ENCODE data around the gene C10orf95. TPM values are rescaled to one million over a fixed set of nuclear protein-coding genes. Genes with fewer than 3 reads are reported as not detected.

Gene C10orf95
- total RNA-seq, 4 donors from 2014 or later, result not detected

DNA sequence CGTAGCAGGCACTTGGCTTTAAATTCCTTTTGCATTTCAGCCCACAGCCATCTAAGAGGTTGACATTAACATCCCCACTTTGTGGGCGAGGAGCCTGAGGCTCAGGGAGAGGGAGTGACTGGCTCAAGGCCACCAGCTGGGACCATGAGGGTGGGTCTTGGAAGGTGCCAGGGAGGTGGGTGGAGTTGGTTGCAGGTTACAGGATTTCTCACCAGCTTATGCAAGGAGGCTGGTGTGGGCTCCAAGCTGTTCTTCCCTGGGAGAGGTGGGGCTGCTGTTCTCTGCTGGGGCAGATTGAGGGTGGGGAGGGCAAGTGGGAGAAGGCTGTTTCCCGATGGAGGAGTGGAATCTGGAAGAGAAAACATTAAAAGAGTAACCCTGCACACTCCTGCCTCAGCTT lies 14.1 kb upstream of the C10orf95 start:
- TF ChIP-seq, protein P1, sequence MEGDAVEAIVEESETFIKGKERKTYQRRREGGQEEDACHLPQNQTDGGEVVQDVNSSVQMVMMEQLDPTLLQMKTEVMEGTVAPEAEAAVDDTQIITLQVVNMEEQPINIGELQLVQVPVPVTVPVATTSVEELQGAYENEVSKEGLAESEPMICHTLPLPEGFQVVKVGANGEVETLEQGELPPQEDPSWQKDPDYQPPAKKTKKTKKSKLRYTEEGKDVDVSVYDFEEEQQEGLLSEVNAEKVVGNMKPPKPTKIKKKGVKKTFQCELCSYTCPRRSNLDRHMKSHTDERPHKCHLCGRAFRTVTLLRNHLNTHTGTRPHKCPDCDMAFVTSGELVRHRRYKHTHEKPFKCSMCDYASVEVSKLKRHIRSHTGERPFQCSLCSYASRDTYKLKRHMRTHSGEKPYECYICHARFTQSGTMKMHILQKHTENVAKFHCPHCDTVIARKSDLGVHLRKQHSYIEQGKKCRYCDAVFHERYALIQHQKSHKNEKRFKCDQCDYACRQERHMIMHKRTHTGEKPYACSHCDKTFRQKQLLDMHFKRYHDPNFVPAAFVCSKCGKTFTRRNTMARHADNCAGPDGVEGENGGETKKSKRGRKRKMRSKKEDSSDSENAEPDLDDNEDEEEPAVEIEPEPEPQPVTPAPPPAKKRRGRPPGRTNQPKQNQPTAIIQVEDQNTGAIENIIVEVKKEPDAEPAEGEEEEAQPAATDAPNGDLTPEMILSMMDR (IDR thresholded peaks at IDR 0.05), result no peak
- TF ChIP-seq POLR2A (IDR thresholded peaks at IDR 0.05) (no peak), EP300 (IDR thresholded peaks at IDR 0.05) (no peak), POLR2AphosphoS5 (IDR thresholded peaks at IDR 0.05) (no peak)
- no peak for ATAC-seq
- Histone ChIP-seq H3K36me3 (peaks cover 0 to 9% of the 10 kb centered on the region in 2 donors), H3K27me3 (no peaks in the 10 kb centered on the region), H3K27ac (no peak overlapping the region), H3K4me1 (peaks cover 0 to 34% (median 12%) of the 10 kb centered on the region in 3 donors), H3K9me3 (no peaks in the 10 kb centered on the region), H3K4me3 (no peak overlapping the region)
- 8 to 33% methylated on average over 1 of the region's 3 CpGs for WGBS, 2 donors (ENCODE audit: low coverage in 1 of 2)

DNA sequence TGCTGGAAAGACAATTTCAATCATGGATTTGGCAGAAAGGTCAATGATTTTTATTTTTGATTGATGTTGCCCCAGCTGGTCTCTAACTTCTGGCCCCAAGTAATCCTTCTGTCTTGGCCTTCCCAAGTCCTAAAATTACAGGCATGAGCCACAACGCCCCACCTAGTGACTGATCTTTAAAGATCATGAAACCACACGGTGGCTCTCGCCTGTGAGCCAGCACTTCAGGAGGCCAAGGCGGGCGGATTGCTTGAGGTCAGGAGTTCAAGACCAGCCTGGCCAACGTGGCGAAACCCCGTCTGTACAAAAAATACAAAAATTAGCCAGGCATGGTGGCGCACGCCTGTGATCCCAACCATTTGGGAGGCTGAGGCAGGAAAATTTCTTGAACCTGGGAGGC lies 12.6 kb upstream of the C10orf95 start:
- ATAC-seq, result no peak
- TF ChIP-seq POLR2A (IDR thresholded peaks at IDR 0.05) (no peak), EP300 (IDR thresholded peaks at IDR 0.05) (no peak), POLR2AphosphoS5 (IDR thresholded peaks at IDR 0.05) (no peak)
- TF ChIP-seq, protein P1 (IDR thresholded peaks at IDR 0.05), result no peak
- no peak overlapping the region for H3K27ac ChIP-seq
- WGBS, 2 donors (ENCODE audit: low coverage in 1 of 2), result 100% methylated on average over 2 to 4 of the region's 10 CpGs
- H3K4me1 ChIP-seq, result peaks cover 0 to 33% (median 12%) of the 10 kb centered on the region in 3 donors
- H3K4me3 ChIP-seq, result no peak overlapping the region
- H3K27me3 ChIP-seq, result no peaks in the 10 kb centered on the region
- no peaks in the 10 kb centered on the region for H3K9me3 ChIP-seq
- H3K36me3 ChIP-seq, result peaks cover 0 to 2% of the 10 kb centered on the region in 2 donors

DNA sequence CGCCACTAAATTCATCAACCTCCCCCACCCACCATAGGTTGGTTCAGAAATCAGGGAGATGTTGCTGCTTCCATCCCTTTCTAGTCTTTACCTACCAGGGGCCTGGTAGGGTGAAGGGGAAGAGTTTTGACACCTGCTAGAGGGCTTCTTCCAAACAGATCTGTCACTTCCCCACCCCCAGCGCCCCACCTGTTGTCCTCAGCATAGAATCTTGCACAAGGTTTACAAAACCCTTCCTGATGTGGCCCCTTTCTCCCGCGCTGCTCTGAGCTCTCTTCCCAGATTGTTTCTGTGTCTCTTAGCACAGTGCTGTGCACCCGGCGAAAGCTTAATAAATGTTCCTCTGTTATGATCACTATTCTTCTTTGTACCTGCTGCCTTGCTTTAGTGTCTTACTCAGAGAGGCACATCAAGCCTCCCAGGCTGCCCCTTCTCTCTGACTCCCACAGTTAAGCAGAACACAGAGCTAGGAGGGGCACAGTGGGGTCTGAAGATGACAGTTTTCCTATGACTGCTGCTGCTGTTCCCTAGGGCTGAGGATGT lies 11.2 kb upstream of the C10orf95 start:
- peaks cover 0 to 24% (median 12%) of the 10 kb centered on the region in 3 donors for H3K4me1 ChIP-seq
- no peak for ATAC-seq
- no peaks in the 10 kb centered on the region for H3K27me3 ChIP-seq
- H3K9me3 ChIP-seq, result no peaks in the 10 kb centered on the region
- no peaks in the 10 kb centered on the region for H3K36me3 ChIP-seq
- H3K4me3 ChIP-seq, result peak overlapping the region in 1 of 2 donors; percentile 10
- 60 to 100% methylated on average over 1 to 6 of the region's 6 CpGs for WGBS, 2 donors (ENCODE audit: low coverage in 1 of 2)
- no peak overlapping the region for H3K27ac ChIP-seq
- TF ChIP-seq POLR2A (IDR thresholded peaks at IDR 0.05) (no peak), EP300 (IDR thresholded peaks at IDR 0.05) (no peak), POLR2AphosphoS5 (IDR thresholded peaks at IDR 0.05) (no peak)
- TF ChIP-seq, protein P1 (IDR thresholded peaks at IDR 0.05), result no peak

GRCh38 chr10:102461187-102462054 lies 10.1 kb upstream of the C10orf95 start:
- Histone ChIP-seq H3K4me3 (peak overlapping the region; percentile 50 to 58), H3K36me3 (no peaks in the 10 kb centered on the region), H3K27me3 (no peaks in the 10 kb centered on the region), H3K9me3 (no peaks in the 10 kb centered on the region), H3K27ac (peak overlapping the region in 3 of 4 donors; percentile 25 to 75 (median 52)), H3K4me1 (peaks cover 0 to 24% (median 12%) of the 10 kb centered on the region in 3 donors)
- ATAC-seq, result peak; percentile 96
- WGBS, 2 donors (ENCODE audit: low coverage in 1 of 2), result 0 to 4% methylated on average over 2 to 24 of the region's 54 CpGs
- TF ChIP-seq EP300 (IDR thresholded peaks at IDR 0.05) (no peak), POLR2AphosphoS5 (IDR thresholded peaks at IDR 0.05) (peak; percentile 51), POLR2A (IDR thresholded peaks at IDR 0.05) (no peak)
- TF ChIP-seq, protein P1 (IDR thresholded peaks at IDR 0.05), result peak in 1 of 4 experiments; percentile 12

Measured in gastroesophageal sphincter (tissue), 4 donors.